B cell (primary cell): ENCODE data around the gene HSPB7.
A peak's percentile ranks its signal among the peaks of the same experiment; 100 is the strongest.

Source experiments
- EZH2 ChIP-seq: IDR thresholded peaks from 2 replicates; pipeline ENCODE4 v1.6.1; 2012; ENCODE audit warnings: borderline replicate concordance, low read depth, mild to moderate bottlenecking, moderate library complexity, low read length; ENCODE audit not compliant: insufficient read depth, poor library complexity, severe bottlenecking
- TF ChIP-seq, protein P1 (sequence below): fragments of 200-600 bp; IDR thresholded peaks from one replicate; pipeline ENCODE4 v1.8.0; 2022; ENCODE audit warnings: antibody characterized with exemption, mild to moderate bottlenecking

DNA sequence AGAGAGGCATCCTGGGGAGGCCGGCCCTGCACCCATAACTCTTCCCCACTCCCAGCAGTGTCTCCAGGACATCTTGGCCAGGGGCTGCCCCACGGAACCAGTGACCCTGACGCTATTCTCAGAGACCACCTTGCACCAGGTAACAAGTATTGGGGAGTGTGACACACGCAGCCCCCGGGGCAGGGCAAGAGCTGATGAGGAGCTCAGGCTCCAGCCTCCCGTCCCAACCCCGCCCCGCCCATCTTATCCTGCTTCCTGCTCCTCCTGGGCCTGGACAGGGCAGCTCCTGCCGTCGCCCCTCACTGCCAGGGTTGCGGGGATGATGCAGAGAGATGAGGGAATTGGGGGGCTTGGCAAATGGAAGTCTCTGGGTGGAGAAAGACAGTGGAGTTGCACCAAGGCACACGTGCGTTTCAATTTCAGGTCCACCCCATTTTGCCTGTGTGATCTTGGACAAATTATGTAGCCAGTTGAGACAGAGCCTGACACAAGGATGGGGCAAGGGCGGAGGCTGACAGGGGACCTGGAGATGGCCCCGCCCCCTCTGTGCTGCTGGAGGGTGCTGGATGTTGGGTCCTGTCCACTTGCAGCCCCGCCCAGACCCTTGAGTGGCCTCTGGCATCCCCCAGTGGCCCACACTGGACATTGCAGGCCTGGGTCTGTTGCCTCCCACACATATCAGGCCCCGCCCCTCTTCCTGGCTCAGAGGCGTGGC, 14.7 kb upstream of the HSPB7 start:
- TF ChIP-seq, protein P1, sequence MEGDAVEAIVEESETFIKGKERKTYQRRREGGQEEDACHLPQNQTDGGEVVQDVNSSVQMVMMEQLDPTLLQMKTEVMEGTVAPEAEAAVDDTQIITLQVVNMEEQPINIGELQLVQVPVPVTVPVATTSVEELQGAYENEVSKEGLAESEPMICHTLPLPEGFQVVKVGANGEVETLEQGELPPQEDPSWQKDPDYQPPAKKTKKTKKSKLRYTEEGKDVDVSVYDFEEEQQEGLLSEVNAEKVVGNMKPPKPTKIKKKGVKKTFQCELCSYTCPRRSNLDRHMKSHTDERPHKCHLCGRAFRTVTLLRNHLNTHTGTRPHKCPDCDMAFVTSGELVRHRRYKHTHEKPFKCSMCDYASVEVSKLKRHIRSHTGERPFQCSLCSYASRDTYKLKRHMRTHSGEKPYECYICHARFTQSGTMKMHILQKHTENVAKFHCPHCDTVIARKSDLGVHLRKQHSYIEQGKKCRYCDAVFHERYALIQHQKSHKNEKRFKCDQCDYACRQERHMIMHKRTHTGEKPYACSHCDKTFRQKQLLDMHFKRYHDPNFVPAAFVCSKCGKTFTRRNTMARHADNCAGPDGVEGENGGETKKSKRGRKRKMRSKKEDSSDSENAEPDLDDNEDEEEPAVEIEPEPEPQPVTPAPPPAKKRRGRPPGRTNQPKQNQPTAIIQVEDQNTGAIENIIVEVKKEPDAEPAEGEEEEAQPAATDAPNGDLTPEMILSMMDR = peak; percentile 71
- no peak for TF ChIP-seq EZH2
